ENCODE results near the gene UNC79.

Gene UNC79

DNA sequence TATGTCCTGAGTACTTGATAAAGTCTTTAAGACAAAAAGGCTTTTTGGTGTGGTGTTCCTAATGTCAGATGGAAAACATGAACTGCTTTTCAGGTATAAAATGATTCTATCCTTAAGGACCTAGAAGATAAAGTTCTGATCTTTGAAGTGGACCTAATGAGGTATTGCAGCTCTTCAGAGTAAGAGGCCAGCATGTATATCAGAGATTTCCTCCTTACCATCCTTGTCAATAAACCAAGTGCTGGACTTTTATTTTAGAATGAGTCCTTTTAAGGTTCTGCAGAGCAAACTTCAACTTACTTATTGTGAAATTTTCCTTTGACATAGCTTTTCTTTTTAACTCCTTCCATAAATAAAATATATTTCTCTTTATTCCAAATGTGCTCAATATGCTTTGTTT, 50.1 kb downstream of the UNC79 start:
- Histone ChIP-seq H3K4me3 (ENCODE audit: low read depth, low read length) (no peak overlapping the region), H3K36me3 (ENCODE audit: control insufficient read depth in 2 of 2, insufficient read depth in 1 of 2, low read length in 2 of 2) (no peaks in the 10 kb centered on the region), H3K4me1 (ENCODE audit: control insufficient read depth, insufficient read depth, low read length) (no peaks in the 10 kb centered on the region), H3K9me3 (ENCODE audit: control insufficient read depth, insufficient read depth, low read depth, low read length) (no peaks in the 10 kb centered on the region), H3K27ac (ENCODE audit: extremely low read depth, low read depth, low read length) (no peak overlapping the region)
- ChIA-PET CTCF (interaction anchor here (1.0 kb wide), 1 partner anchor 9 kb away, joined by 4 read pairs; no protein-coding TSS in a partner anchor), POLR2A (no interaction called here)
- TF ChIP-seq ZNF548 (tag by site-specific recombination; IDR thresholded peaks at IDR 0.05) (no peak), ZNF530 (tag by site-specific recombination; IDR thresholded peaks at IDR 0.05; ENCODE audit: low read depth) (no peak), RBAK (tag by site-specific recombination; IDR thresholded peaks at IDR 0.05) (no peak), ZEB2 (tag by site-specific recombination; IDR thresholded peaks at IDR 0.05) (no peak), ZNF37A (tag by site-specific recombination; IDR thresholded peaks at IDR 0.05) (no peak), PRDM1 (tag by site-specific recombination; IDR thresholded peaks at IDR 0.05) (no peak), KLF9 (tag by site-specific recombination; IDR thresholded peaks at IDR 0.05; ENCODE audit: low read depth) (no peak)
- TF ChIP-seq, protein P1, sequence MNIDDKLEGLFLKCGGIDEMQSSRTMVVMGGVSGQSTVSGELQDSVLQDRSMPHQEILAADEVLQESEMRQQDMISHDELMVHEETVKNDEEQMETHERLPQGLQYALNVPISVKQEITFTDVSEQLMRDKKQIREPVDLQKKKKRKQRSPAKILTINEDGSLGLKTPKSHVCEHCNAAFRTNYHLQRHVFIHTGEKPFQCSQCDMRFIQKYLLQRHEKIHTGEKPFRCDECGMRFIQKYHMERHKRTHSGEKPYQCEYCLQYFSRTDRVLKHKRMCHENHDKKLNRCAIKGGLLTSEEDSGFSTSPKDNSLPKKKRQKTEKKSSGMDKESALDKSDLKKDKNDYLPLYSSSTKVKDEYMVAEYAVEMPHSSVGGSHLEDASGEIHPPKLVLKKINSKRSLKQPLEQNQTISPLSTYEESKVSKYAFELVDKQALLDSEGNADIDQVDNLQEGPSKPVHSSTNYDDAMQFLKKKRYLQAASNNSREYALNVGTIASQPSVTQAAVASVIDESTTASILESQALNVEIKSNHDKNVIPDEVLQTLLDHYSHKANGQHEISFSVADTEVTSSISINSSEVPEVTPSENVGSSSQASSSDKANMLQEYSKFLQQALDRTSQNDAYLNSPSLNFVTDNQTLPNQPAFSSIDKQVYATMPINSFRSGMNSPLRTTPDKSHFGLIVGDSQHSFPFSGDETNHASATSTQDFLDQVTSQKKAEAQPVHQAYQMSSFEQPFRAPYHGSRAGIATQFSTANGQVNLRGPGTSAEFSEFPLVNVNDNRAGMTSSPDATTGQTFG (tag by site-specific recombination; IDR thresholded peaks at IDR 0.05; ENCODE audit: borderline replicate concordance): no peak
- TF ChIP-seq, protein P2, sequence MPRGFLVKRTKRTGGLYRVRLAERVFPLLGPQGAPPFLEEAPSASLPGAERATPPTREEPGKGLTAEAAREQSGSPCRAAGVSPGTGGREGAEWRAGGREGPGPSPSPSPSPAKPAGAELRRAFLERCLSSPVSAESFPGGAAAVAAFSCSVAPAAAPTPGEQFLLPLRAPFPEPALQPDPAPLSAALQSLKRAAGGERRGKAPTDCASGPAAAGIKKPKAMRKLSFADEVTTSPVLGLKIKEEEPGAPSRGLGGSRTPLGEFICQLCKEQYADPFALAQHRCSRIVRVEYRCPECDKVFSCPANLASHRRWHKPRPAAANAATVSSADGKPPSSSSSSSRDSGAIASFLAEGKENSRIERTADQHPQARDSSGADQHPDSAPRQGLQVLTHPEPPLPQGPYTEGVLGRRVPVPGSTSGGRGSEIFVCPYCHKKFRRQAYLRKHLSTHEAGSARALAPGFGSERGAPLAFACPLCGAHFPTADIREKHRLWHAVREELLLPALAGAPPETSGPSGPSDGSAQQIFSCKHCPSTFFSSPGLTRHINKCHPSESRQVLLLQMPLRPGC (tag by site-specific recombination; IDR thresholded peaks at IDR 0.05): no peak
- TF ChIP-seq, protein P3, sequence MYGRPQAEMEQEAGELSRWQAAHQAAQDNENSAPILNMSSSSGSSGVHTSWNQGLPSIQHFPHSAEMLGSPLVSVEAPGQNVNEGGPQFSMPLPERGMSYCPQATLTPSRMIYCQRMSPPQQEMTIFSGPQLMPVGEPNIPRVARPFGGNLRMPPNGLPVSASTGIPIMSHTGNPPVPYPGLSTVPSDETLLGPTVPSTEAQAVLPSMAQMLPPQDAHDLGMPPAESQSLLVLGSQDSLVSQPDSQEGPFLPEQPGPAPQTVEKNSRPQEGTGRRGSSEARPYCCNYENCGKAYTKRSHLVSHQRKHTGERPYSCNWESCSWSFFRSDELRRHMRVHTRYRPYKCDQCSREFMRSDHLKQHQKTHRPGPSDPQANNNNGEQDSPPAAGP (tag by site-specific recombination; IDR thresholded peaks at IDR 0.05): no peak

DNA sequence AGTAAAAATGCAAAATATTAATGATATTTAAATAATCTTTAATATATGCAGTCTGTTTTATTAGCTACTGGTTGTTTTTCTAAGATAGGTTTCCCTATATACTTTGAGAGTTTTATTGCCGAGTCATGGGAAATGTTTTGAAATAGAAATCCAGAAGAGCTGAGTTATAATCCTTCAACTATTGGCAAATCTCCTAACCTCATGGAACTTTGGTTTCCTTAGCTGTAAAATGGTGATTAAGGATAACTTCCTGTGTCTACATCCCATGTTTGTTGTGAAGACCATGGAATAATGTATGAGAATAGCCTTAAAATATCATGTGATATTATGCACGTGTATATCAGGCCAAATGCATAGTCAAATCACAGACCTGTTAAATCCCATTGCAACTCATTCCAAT, 51.0 kb downstream of the UNC79 start:
- Histone ChIP-seq H3K9me3 (ENCODE audit: control insufficient read depth, insufficient read depth, low read depth, low read length) (no peaks in the 10 kb centered on the region), H3K4me3 (ENCODE audit: low read depth, low read length) (no peak overlapping the region), H3K36me3 (ENCODE audit: control insufficient read depth in 2 of 2, insufficient read depth in 1 of 2, low read length in 2 of 2) (no peaks in the 10 kb centered on the region), H3K4me1 (ENCODE audit: control insufficient read depth, insufficient read depth, low read length) (no peaks in the 10 kb centered on the region), H3K27ac (ENCODE audit: extremely low read depth, low read depth, low read length) (no peak overlapping the region)
- ChIA-PET POLR2A (no interaction called here), CTCF (interaction anchor here (1.0 kb wide), 1 partner anchor 10 kb away, joined by 4 read pairs; no protein-coding TSS in a partner anchor)
- TF ChIP-seq, protein P4, sequence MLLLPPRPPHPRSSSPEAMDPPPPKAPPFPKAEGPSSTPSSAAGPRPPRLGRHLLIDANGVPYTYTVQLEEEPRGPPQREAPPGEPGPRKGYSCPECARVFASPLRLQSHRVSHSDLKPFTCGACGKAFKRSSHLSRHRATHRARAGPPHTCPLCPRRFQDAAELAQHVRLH (tag by site-specific recombination; IDR thresholded peaks at IDR 0.05): no peak
- TF ChIP-seq, protein P5, sequence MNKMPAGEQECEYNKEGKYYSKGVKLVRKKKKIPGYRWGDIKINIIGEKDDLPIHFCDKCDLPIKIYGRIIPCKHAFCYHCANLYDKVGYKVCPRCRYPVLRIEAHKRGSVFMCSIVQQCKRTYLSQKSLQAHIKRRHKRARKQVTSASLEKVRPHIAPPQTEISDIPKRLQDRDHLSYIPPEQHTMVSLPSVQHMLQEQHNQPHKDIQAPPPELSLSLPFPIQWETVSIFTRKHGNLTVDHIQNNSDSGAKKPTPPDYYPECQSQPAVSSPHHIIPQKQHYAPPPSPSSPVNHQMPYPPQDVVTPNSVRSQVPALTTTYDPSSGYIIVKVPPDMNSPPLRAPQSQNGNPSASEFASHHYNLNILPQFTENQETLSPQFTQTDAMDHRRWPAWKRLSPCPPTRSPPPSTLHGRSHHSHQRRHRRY (tag by site-specific recombination; IDR thresholded peaks at IDR 0.05): no peak
- no peak for TF ChIP-seq ZNF19 (tag by site-specific recombination; IDR thresholded peaks at IDR 0.05; ENCODE audit: low read depth)
- TF ChIP-seq ZNF341 (tag by site-specific recombination; IDR thresholded peaks at IDR 0.05; ENCODE audit: low read depth): no peak
- TF ChIP-seq ZNF223 (tag by site-specific recombination; IDR thresholded peaks at IDR 0.05): no peak
- TF ChIP-seq ZNF140 (tag by site-specific recombination; IDR thresholded peaks at IDR 0.05): no peak
- no peak for TF ChIP-seq ZNF404 (tag by site-specific recombination; IDR thresholded peaks at IDR 0.05)
- no peak for TF ChIP-seq ZNF391 (tag by site-specific recombination; IDR thresholded peaks at IDR 0.05; ENCODE audit: borderline replicate concordance, low read depth)
- no peak for TF ChIP-seq ZFHX2 (tag by site-specific recombination; conservative IDR thresholded peaks at IDR 0.05)
- TF ChIP-seq HOXC10 (CRISPR knock-in tag; IDR thresholded peaks at IDR 0.05): no peak
- no peak for TF ChIP-seq OVOL3 (tag by site-specific recombination; IDR thresholded peaks at IDR 0.05)
- TF ChIP-seq ZNF114 (tag by site-specific recombination; IDR thresholded peaks at IDR 0.05): no peak
- no peak for TF ChIP-seq ZNF585B (tag by site-specific recombination; IDR thresholded peaks at IDR 0.05)
- TF ChIP-seq ZNF274 (IDR thresholded peaks at IDR 0.05; ENCODE audit: low read length): no peak
- no peak for TF ChIP-seq ZNF274 (tag by site-specific recombination; IDR thresholded peaks at IDR 0.05; ENCODE audit: borderline replicate concordance)

Data from HEK293 (cell line).